BJ (cell line): ENCODE measurements around the gene ARL4D. TPM values are rescaled to one million over a fixed set of nuclear protein-coding genes. Genes with fewer than 3 reads are reported as not detected.

Source experiments
- CTCF ChIA-PET: fragments of 350-600 bp; formaldehyde crosslinking; extraction: SDS; loops from one replicate; lab custom pipeline; 2021; ENCODE audit warnings: antibody characterized with exemption, inconsistent platforms; lab: Yijun Ruan, JAX
- POLR2A ChIA-PET: fragments of 300-600 bp; sonication (Branson Sonifier 250); formaldehyde crosslinking; extraction: SDS; loops from one replicate; lab custom pipeline; 2021; ENCODE audit warnings: antibody characterized with exemption; lab: Charles Lee
- DNase-seq: peaks from one replicate; pipeline ENCODE4 v3.0.0-alpha.2; 2011; ENCODE audit warnings: low read depth
- H3K27me3 ChIP-seq: 2 replicates; pipeline ENCODE4 v1.6.0; 2011; ENCODE audit warnings: low read length; ENCODE audit not compliant: control insufficient read depth, insufficient read depth
- H3K36me3 ChIP-seq: 2 replicates; pipeline ENCODE4 v1.5.1; 2011; ENCODE audit warnings: low read length; ENCODE audit not compliant: control insufficient read depth, insufficient read depth
- H3K4me3 ChIP-seq: 2 replicates; pipeline ENCODE4 v1.5.1; 2011; ENCODE audit warnings: low read depth, mild to moderate bottlenecking, control low read depth, low read length
- polyA plus RNA-seq: library from polyadenylated mRNA; depleted of rRNA; stranded (reverse); fragments of >200 nt; gene quantifications from 2 replicates; pipeline ENCODE4 v1.2.3, GENCODE V29; 2011
- TF ChIP-seq, protein P1 (sequence below): IDR thresholded peaks from 2 replicates; pipeline ENCODE4 v1.5.1; 2011; ENCODE audit warnings: low read depth, mild to moderate bottlenecking, control low read depth, inconsistent platforms, low read length, moderate library complexity; ENCODE audit not compliant: insufficient read depth

Gene ARL4D
- polyA plus RNA-seq, 1 experiment, result 33.8 TPM

DNA sequence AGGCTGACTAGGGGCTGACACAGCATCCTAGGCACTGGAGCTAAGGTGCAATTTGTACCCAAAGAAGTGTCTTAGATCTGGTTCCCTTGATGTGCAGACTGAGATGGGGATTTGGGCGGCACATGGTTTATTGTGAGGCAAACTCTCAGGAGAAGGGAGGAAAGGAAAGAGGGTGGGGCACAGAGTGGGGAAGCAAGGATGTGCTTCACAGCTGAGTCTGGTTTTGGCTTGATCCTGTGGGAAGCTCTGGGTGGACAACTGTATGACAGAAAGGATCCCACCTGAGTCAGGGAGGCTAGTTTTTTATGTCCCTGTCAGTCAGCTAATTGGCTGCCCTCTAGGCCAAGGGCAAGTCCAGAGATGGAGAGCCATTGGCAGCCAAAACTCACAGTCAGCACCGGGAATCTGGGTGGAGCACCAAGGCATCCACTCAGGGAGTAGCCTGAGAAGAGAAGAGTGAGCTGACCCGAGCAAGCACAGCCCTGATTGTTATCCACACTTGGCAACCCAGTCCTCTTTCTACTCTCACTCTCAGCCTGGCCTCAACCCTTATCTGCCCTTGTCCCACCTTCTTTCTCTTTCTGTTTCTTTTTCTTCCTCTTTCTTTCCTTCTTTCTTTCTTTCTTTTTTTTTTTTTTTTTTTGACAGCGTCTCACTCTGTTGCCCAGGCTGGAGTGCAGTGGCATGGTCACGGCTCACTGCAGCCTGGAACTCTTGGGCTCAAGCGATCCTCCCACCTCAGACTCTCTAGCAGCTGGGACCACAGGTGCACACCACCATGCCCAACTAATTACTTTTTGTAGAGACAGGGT, 12.0 kb downstream of the ARL4D start:
- TF ChIP-seq, protein P1, sequence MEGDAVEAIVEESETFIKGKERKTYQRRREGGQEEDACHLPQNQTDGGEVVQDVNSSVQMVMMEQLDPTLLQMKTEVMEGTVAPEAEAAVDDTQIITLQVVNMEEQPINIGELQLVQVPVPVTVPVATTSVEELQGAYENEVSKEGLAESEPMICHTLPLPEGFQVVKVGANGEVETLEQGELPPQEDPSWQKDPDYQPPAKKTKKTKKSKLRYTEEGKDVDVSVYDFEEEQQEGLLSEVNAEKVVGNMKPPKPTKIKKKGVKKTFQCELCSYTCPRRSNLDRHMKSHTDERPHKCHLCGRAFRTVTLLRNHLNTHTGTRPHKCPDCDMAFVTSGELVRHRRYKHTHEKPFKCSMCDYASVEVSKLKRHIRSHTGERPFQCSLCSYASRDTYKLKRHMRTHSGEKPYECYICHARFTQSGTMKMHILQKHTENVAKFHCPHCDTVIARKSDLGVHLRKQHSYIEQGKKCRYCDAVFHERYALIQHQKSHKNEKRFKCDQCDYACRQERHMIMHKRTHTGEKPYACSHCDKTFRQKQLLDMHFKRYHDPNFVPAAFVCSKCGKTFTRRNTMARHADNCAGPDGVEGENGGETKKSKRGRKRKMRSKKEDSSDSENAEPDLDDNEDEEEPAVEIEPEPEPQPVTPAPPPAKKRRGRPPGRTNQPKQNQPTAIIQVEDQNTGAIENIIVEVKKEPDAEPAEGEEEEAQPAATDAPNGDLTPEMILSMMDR, result no peak
- DNase-seq, result no peak
- Histone ChIP-seq H3K36me3 (no peaks in the 10 kb centered on the region), H3K4me3 (no peak overlapping the region), H3K27me3 (no peaks in the 10 kb centered on the region)
- ChIA-PET CTCF (interaction anchor here (2.1 kb wide), 1 partner anchor 17 kb away, joined by 7 read pairs; no protein-coding TSS in a partner anchor), POLR2A (interaction anchor here (1.1 kb wide), 1 partner anchor 43 kb away, joined by 6 read pairs; no protein-coding TSS in a partner anchor)

GRCh38 chr17:43411369-43411677, 12.5 kb downstream of the ARL4D start:
- CTCF ChIA-PET, result interaction anchor here (2.1 kb wide), 1 partner anchor 17 kb away, joined by 7 read pairs; no protein-coding TSS in a partner anchor
- no peak for DNase-seq

GRCh38 chr17:43411749-43412148, 13.0 kb downstream of the ARL4D start:
- no peaks in the 10 kb centered on the region for H3K36me3 ChIP-seq
- H3K27me3 ChIP-seq, result no peaks in the 10 kb centered on the region
- TF ChIP-seq, protein P1, result no peak
- POLR2A ChIA-PET, result no interaction called here
- H3K4me3 ChIP-seq, result no peak overlapping the region
- CTCF ChIA-PET, result interaction anchor here (1.5 to 2.1 kb wide), 2 partner anchors 18 to 78 kb away, joined by 3 to 7 read pairs; no protein-coding TSS in a partner anchor
- DNase-seq, result no peak

More at GRCh38 chr17:43411369-43411677, 12.5 kb downstream of the ARL4D start:
- H3K4me3 ChIP-seq, result no peak overlapping the region
- H3K27me3 ChIP-seq, result no peaks in the 10 kb centered on the region
- POLR2A ChIA-PET, result interaction anchor here (1.1 kb wide), 1 partner anchor 44 kb away, joined by 6 read pairs; no protein-coding TSS in a partner anchor
- TF ChIP-seq, protein P1, result no peak
- H3K36me3 ChIP-seq, result no peaks in the 10 kb centered on the region

- H3K27me3 ChIP-seq, result no peaks in the 10 kb centered on the region
- H3K36me3 ChIP-seq, result no peaks in the 10 kb centered on the region
- H3K4me3 ChIP-seq, result no peak overlapping the region
- no peak for DNase-seq
- TF ChIP-seq, protein P1, result no peak
- ChIA-PET CTCF (interaction anchor here (1.5 kb wide), 1 partner anchor 77 kb away, joined by 3 read pairs; no protein-coding TSS in a partner anchor), POLR2A (no interaction called here)
These were observed 13.4 kb downstream of the ARL4D start for GRCh38 chr17:43412166-43412565.

DNA sequence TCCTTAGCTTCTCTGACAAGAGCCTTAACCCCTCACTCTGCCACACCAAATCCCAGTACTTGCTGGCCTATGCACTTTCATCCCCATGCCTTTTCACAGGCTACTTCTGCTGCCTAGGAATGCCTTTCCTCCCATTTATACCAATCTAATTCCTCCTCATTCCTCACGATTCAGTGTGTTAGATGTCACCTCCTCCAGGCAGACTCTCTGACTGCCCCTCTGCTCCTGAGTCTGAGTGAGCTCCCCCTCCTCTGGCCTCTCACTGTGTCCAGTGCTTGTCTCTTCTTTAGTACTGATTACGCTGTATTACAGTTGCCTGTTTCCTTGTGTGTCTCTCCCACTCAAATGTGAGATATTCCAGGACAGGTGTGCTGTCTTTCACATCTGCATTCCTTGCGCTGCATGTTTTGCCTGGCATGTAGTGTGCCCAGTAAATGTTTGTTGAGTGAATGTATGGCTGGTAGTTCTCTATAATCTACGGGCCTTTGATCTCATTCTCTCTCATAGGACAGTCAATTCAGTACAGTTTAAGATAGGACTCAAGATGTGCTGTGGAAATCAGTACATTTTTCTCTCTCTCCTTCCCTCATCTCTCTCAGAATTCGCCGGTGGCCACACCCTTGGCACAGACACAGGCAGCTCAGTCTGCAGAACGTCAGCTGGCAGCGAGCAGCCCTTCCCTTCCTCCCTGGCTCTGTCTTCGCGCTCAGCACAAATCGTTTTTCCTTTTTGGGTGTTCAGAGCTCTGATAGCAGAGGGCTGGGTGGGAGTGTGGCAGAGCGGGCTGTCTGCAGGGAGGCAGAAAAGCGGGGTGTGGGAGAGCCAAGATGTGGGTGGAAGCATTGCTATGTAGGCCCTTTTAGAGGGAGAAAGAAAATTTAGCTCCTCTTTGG, 18.5 kb downstream of the ARL4D start:
- no peak for DNase-seq
- ChIA-PET POLR2A (interaction anchor here (0.6 to 1.8 kb wide), 2 partner anchors 8 to 18 kb away, joined by 7 to 11 read pairs; partner anchors contain the start of gene ARL4D), CTCF (interaction anchor here (0.6 to 7.0 kb wide), 4 partner anchors 11 to 66 kb away, joined by 3 to 39 read pairs (median 16); partner anchors contain the start of genes ARL4D and DHX8)
- Histone ChIP-seq H3K27me3 (no peaks in the 10 kb centered on the region), H3K36me3 (no peaks in the 10 kb centered on the region), H3K4me3 (no peak overlapping the region)
- TF ChIP-seq, protein P1, result no peak
